GM21737 (cell line): ENCODE data around the gene MAP3K9.
"Not testable (repeated sequence)": the region's sequence is repeated elsewhere in the genome, so short reads cannot be mapped to it uniquely, and the experiment has no call there.

Experiments used
- ATAC-seq: cut with Tn5 transposase; IDR thresholded peaks from one replicate; pipeline ENCODE4 v1.9.1; 2021; ENCODE audit warnings: mild to moderate bottlenecking, moderate library complexity; ENCODE audit not compliant: unreplicated experiment

The MAP3K9 gene

DNA sequence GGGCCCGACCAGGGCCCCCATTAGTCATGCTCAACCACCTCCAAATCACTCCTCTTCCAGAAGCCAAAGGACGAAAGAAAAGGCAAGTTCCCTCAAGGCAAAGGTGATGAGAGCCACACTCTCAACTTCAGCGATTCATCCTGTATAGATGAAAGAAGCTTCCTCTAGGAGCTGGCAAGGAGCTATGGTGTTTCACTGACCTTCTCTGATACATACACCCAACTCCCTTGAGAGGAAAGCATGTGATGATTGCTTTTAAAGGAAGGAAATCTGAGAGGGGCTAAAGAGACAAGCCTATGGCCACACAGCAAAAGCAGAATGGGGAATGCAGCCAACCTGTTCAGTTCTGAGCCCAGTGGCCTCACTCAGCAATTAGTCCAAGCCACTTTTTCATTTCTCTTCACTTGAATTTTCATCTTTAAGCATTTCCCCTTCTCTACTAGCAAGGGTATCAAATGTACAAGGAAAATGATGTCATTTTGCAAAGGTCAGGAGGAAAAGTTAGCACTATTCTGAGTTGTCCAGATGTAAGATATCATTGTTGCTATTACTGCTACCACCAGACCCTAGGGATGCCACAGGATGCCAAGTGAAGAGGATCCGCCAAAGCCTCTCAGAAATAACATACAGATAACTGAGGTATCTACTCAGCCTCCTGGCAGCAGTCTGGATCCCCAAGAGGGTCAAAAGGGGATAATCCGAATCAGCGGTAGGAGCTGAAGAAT, 82.5 kb downstream of the MAP3K9 start:
- ATAC-seq = no peak

DNA sequence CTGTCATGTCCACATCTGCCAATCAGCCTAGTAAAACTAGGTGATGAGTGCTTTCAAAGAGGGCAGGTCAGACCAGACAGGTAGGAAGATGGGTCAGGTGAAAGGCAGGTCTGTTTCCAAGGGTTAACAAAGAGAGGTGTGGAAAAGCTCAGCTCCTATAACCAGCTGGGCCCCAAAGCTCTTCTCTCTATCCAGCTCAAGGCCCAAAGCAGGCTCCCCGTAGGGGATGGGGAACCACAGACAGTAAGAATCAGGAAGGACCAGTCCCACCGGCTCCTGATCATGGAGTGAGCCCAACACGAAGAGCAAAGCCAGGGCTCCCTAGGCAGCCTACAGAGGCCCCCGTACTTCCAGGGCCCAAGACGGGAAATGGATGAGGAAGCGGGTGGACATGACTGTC, 84.4 kb downstream of the MAP3K9 start:
- no peak for ATAC-seq

DNA sequence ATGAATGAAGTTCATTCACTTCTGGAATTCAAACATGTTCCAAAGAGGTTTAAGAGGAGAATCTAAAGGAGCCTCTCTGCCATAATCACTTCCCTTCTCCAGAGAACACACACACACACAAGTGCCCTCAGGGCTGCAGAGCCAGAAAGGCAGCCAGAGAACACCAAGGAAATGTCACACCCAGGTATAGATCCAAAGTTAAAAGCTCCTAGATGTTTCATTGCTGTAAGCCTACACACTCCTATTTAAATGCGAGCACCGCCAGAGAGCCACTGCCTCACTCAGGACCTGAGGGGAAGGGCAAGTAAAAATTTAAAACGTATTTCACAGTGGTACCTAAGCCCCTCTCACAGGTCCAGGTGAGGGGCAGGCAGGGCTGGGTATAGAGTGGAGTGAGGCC, 85.2 kb downstream of the MAP3K9 start:
- no peak for ATAC-seq

DNA sequence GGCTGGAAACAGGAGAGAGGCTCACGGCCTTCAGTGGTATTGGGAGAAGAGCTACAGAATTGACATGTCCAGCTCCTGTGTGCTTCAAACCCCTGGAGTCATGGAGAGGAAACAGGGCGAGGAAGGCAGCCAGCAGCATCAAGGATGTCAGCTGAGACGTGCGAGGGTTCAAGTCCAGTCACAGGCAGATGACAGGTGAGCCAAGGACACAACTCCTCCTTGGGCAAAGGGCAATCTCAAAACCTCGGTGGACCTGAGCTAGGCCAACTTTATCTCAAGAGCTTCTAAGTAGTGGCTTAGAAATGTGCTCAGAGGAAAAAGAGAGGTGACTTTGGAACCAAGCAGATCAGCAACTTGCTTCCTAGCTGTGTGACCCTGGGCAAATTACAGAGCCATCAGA, 86.0 kb downstream of the MAP3K9 start:
- ATAC-seq = no peak

DNA sequence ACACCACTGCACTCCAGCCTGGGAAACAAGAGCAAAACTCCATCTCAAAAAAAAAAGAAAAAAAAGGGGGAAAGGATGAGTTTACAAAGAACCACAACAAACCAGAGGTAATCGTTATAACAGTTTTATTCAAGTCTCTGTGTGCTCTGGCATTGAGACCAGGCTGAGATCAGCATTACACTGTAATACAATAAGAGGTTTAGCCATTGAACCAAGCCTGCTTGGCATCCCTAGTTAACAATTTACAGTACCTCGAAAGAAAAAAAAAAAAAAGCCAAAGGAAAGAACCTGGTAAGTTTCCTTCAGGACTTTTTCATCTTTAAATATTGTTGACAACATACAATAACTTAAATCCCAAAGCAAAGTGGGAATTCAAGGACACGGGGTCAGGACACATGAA, 86.9 kb downstream of the MAP3K9 start:
- ATAC-seq = no peak

DNA sequence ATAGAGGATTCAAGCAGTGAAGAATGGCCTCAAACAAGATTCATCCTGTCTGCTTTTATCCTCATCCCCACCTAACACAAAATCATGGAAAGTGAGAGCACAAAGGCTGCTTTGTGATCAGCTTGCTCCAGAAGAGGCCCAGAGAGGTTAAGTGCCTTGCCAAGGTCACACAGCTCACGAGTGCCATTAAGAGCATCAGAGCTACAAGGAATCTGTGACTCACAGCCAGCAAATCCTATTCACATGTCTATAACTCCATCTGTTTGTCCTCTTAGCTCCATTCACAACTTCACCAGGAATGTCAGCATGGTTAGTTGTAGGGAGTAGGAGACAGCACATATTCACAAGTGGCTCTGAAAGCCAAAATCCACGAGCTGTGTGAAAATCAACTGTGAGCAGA, 87.8 kb downstream of the MAP3K9 start:
- ATAC-seq = no peak

DNA sequence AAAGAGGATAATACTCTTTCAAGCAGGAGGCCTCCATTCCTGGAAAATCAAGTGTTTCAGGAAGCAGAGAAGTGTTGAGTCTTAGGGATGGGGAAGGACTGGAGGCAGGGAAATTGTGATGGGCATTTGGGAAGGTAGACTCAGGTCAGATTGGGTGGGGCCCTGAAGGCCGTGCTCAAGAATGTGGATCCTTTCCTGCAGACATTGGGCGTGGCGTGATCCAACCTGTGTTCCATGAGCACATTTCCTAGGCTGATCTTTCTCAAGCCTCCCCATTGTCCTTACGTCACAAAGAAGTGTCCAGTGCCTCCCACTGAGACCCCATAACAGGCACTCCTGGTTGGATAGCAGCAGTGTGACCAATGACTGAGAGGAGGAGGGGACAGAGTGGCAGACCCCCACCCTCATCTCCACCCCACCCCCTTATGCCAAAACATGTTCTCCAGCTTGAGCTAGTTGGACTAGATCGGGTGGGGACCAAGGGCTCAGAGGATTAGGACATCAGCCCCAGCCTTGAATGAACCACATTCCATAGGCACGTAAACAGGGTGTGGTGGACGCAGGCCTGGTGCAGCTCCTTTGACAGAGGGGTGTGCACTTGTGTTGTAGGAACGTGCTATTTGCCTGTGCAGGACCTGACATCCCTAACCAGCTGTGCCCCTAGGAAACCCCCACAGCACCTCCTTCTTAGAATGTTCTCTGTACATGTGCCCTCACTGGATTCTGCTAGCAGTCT, 90.8 kb downstream of the MAP3K9 start:
- ATAC-seq = no peak

DNA sequence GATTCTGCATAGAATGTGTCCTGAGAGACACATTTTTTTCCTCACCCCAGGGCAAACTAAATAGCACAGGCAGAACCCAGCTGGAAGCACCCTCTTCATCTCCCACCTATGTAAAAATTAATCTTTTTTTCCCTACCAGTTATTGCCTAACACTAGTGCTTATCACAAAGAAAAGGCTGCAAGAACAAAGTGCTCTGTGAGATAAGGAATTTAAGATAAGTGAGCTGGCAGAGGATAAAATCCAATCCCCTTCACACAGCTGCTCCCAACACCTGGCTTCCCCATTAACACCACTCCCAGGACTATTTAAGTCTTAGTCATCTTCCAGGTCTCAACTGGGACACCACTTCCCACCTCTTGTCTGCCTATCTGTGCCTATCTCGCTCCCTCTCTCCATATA, 92.4 kb downstream of the MAP3K9 start:
- ATAC-seq = no peak

DNA sequence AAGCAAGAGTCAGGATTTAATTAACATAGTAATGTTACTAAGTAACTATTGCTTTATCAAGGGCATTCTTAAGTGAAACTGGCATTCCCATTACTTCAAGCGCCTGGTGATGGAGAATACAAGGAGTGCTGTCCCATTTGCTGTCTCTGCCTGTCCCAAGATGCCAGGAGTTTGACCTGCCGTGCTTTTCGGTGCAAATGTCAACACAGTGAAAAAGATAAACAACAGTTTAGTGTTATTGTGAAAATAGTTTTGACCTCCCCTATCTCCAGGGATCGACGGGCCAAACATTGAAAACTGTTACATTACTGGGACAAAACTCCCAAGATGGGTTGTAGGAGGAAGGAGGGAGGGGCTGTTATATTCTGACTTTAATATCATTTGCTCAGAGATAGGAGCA, 92.8 kb downstream of the MAP3K9 start:
- ATAC-seq = no peak

DNA sequence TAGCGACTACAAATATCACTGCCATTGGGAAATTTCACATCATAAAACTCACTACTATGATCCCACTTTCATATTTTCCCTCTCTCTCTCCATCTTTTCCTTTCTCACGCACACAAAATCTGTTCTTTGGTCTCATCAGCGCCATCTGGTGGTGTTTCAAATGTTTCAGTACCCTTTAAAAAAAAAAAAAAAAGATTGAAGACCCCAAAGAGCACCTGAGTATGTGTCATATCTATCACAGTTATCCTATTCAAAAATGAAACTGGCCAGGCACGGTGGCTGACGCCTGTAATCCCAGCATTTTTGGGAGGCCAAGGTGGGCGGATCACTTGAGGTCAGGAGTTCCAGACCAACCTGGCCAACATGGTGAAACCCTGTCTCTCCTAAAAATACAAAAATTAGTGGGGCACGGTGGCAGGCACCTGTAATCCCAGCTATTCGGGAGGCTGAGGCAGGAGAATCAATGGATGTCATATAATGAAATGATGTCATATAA, 95.2 kb downstream of the MAP3K9 start:
- no peak for ATAC-seq

DNA sequence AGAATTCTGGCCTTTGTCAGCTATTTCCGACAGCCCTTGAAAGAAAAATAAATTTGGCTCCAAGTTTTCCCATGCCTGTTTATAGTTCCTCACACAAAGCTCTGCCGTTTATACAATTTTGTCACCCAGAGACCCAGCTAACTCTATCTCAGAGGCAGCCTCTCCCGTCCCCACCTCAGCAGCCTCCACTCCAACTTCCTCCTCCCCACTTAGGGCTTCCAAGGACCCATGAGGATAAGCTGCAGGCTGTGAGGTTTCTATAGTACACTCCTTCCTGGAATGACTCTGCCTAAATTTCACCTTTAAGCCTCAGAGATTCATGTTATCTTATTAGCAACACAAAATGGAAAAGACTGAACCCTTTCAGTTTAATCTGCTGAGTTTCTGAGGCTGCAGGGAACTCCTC, 95.8 kb downstream of the MAP3K9 start:
- no peak for ATAC-seq

DNA sequence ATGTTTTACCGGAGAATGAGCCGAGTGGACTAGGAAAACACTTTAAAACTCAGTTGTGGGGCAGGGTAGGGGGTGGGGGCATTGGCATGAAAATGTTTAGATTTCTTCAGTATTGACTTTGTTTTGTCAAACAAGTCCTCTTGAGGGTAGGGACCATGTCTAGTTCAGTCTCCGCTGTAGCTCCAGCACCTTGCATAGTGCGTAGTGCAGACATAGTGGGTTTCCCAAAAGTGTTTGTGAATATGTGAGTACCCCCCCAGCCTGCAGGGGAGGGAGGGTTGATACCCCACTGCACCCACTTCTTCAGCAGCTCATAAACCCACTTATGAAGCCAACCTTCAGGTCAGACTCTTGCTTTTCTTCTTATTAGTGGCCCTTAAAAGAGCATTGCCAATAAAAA, 96.2 kb downstream of the MAP3K9 start:
- ATAC-seq = no peak

DNA sequence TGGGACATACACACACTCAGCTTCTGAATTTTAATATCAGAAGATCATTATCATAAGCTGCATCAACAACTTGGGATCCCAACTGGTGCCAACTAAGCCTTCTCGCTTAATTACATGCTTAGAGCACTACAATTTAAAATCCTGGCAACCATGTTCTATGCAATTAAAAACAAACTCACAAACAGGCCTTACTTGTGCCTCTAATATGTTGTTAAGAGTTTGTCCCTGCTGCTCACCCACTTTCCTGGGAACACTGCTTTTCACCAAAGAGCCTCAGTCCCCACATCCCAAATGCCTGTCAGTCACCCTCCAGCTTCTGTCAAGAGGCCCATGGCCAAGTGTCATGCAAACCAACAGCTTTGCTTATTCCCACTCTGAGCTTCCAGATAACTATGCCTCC, 97.9 kb downstream of the MAP3K9 start:
- ATAC-seq = no peak

DNA sequence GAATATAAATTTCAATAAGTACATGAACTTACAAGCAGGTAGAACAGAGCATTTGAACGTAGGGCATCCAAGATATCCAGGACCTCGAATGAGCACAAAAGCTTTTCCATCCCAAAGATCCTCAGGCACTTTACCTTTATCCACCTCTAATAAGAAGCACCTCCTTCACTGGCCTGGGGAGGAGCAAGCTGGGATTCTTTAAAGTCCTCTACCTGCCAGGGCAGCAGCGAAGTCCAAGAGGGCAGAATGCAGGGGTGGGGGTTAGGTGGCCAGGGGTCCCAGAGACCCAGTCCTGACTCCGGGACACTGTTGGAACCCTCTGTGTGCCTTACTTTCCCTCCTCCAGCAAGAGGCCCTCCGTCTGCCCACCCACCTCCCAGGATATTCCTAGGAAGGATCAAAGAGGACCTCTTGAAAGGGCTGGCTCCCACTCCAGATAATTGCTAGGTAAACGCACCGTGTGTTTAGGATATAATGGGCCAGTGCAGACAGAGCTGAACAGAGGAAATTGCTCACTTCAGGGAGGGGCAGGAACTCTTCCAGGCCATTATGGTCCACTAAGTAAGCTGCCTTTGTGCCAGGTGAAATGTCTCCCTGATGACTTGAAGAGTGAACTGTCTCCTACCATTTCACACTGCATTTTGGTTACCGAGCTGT, 99.5 kb downstream of the MAP3K9 start:
- no peak for ATAC-seq

DNA sequence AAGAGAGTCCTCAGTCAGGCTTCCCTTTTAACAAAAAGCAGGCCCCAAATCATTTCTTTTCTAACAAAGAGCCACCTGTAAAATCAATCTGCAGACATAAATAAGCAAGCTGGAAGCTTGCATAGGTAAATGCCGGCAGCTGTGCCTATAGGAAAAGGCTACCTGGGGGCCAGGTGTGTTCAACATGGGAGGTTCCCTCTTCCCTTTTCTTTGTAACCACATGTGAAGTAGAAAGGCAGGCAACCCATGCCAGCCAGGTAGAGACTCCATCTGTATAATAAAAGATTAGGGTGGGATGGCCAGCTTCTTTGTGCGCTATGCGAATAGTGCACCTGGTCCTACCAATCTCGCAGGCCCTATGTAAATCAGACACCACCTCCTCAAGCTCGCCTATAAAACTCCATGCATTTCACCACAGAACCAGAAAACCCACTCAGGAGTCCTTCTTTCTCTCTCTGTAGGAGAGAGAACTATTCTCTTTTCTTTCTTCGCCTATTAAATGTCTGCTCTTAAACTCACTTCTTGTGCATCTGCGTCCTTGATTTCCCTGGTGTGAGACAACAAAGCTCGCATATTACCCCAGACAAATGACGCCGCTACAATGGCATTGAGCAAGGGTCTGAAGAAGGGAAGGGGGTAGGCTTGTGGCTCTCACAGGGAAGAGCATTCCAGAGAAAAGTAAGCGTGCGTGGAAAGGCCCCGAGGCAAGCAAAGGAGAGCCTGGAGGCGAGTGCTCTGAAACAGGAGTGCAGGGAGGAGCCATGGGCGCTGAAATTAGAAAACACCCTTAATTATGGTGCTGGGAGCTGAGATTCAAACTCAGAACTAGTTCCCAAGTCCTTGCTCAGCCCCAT, 100.4 kb downstream of the MAP3K9 start:
- ATAC-seq = no peak

DNA sequence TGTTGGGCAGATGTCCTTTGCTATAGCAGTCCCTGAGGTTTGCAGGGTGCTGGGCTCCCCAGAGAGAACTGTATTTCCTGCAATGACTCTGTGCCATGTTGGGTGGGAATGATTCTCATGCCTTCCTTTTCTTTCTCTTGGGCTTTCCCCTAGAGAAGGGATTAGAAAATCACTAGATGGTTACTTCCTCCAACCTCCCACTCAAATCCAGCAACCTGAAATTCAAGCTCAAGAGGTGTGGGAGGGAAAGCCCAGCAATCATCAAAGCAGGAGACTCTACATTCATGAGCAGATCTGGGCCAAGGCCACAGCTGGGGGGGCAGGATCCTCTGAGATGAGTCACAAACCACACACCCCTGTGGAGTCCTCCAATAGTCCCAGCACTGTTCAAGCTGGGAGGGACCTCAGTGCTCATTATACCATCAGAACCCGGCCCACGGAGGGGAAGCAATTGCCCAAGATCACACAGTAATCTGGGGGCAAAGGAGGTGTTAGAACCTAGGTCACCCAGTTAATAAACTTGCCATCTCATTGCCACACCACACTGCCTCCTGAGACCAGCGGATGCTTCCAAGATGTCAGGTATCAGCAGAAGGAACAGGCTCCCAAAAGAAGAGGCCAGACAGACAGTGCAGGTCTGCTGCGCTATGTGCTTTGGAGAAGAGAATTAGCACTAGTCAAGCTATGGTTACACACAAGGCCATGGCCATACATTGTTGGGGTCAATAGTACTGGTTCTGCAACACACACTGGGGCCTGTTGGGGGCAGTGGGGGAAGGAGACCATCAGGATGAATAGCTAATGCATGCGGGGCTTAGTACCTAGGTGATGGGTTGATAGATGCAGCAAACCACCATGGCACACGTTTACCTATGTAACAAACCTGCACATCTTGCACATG, 101.9 kb downstream of the MAP3K9 start:
- ATAC-seq = peak; percentile 62

DNA sequence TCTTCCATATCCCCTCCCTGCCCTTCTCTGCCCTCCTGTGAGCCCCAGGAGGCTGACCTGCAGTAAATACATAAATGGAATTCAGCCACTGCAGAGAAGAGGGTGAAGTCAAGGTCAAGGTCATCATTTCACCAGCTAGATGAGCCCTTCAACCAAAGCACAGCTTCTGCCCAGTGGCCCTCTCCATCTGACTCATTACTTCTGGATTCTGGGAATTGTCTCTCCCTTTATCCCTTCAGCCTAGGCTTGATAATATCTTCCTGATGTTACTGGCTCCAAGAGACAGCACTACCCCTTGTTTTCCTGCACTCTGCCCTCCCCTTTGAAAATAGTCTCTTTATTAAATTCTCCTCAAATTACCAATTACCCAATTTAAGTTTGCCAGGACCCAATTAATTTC, 103.1 kb downstream of the MAP3K9 start:
- no peak for ATAC-seq

DNA sequence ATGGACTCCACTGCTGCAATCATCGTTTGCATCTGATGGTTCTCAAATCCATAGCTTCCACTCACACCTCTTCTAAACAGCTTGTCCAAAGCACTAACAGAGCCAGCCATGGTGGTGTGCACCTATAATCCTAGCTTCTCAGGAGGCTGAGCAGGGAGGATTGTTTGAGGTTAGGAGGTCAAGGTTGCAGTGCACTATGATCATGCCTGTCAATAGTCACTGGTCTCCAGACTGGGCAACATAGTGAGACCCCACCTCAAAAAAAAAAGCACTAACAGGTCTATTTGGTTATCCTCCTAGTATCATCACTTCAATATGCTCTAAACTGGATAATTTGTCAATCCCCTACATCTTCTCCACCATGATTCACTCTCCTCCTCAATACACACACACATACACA, 104.4 kb downstream of the MAP3K9 start:
- ATAC-seq = no peak

DNA sequence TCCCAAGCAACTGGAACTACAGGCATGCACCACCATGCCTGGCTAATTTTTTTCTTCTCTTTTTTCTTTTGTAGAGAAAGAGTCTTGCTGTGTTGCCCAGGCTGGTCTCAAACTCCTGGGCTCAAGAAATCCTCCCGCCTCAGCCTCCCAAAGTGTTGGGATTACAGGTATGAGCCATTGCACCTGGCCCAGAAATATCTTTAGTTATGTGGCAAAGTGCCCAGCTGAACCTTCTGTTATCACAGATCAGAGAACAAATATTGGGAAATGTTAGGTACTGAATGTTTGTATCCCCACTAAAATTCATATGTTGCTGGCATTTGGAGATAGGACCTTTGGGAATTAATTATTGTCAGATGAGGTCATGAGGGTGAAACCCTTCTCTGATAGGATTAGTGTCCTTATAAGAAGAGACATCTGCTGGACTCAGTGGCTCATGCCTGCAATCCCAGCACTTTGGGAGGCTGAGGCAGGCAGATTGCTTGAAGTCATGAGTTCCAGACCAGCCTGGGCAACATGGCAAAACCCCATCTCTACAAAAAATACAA, 105.6 kb downstream of the MAP3K9 start:
- not testable (repeated sequence) for ATAC-seq

DNA sequence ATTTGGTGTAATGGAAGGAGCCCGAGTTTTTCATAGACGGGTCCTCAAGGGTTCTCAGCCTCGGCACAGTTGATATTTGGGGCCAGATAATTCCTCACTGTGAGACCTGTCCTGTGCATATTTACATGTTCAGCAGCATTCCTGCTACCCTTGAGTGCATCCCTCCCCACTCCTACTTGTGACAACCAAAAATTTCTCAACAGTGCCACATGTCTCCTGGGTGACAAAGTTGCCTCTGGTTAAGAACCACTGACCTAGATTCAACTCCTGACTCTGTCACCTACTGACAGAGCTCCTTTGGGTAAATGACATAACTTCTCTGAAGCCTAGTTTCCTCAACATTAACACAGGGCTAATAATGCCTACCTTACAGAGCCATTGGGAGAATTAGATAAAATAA, 107.2 kb downstream of the MAP3K9 start:
- ATAC-seq = no peak
